ENCODE data around the gene LAMB1. TPM values are rescaled to one million over a fixed set of nuclear protein-coding genes. Genes with fewer than 3 reads are reported as not detected.
"Not testable (repeated sequence)": the region's sequence is repeated elsewhere in the genome, so short reads cannot be mapped to it uniquely, and the experiment has no call there.

The LAMB1 gene
- polyA plus RNA-seq, 6 donors from 2014 or later: 0.82 to 1.1 TPM; not detected in 4

- no peaks in the 10 kb centered on the region for H3K4me1 Mint-ChIP-seq
Measured at GRCh38 chr7:107939573-107940489, 63.1 kb downstream of the LAMB1 start.

DNA sequence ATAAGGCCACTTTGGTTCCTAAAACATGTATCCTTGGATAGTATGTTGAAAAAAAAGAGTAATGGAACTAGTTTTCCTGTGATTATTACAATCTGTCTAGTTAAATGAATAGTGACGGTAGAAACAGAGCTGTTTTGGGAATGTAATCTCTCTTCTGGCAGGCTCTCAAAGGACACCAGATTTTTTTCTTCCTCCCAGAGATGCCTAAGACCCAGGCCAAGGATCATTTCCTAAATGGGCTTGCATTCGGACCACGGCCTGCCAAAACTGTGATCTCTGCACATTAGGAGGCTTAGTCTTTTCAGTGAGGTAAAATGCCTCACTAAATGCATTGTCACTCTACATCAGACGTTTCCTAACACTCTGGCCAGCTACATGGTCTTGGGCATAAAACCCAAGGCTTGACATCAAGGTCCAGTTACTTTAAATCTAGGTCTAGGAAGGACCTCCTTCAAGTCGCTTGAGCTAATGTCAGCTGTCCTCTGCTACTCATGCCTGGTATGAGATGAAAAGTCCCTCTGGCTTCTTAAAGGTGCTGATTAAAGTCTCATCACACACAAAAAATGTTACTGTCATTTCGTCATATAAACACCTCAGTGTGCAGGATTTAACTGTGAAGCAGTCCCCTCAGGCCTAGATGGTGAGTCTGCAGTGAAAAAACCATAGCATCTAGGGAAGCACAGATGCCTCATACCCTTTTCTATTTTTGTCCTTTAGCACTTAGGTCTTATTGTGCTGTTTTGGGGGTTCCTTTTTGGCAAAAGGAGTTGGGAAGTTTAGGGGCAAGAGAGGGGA is 64.3 kb downstream of the LAMB1 start:
- H3K27ac Mint-ChIP-seq: peak overlapping the region in 1 of 6 donors; percentile 56
- H3K36me3 Mint-ChIP-seq: peaks cover 0 to 12% of the 10 kb centered on the region in 2 donors
- ATAC-seq (ENCODE audit: low read depth in 2 of 2): no peak
- H3K4me3 Mint-ChIP-seq: no peak overlapping the region
- H3K27me3 Mint-ChIP-seq: no peaks in the 10 kb centered on the region
- no peaks in the 10 kb centered on the region for H3K9me3 Mint-ChIP-seq
- H3K4me1 Mint-ChIP-seq: no peaks in the 10 kb centered on the region
- DNase-seq: no peak

More at GRCh38 chr7:107939573-107940489, 63.1 kb downstream of the LAMB1 start:
- Mint-ChIP-seq H3K4me3 (no peak overlapping the region), H3K27me3 (no peaks in the 10 kb centered on the region), H3K27ac (no peak overlapping the region), H3K9me3 (no peaks in the 10 kb centered on the region), H3K36me3 (peaks cover 0 to 12% of the 10 kb centered on the region in 2 donors)
- DNase-seq (no peak), ATAC-seq (ENCODE audit: low read depth in 2 of 2) (no peak)

DNA sequence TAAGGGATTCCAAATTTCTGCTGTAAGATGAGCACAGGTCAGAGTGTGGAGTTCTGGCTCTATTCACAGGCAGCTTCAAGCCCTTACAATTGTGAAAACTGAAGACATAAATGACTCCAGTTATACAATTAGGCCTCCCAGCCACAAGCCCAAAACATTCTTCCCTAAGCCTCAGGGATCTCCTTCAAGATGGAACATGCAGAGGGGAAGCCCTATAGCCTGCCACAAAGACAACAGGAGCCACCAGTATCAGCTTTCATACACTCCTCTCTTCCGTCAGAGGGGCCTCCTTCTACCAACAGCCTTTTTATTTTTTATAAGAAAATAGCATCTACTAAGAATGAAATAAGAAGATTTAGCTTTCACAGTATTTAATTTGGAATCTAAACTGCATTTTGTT is 65.4 kb downstream of the LAMB1 start:
- Mint-ChIP-seq H3K36me3 (peaks cover 0 to 12% of the 10 kb centered on the region in 2 donors), H3K9me3 (no peaks in the 10 kb centered on the region), H3K27me3 (no peaks in the 10 kb centered on the region), H3K27ac (no peak overlapping the region), H3K4me1 (no peaks in the 10 kb centered on the region), H3K4me3 (no peak overlapping the region)
- DNase-seq: no peak
- ATAC-seq (ENCODE audit: low read depth in 2 of 2): no peak

DNA sequence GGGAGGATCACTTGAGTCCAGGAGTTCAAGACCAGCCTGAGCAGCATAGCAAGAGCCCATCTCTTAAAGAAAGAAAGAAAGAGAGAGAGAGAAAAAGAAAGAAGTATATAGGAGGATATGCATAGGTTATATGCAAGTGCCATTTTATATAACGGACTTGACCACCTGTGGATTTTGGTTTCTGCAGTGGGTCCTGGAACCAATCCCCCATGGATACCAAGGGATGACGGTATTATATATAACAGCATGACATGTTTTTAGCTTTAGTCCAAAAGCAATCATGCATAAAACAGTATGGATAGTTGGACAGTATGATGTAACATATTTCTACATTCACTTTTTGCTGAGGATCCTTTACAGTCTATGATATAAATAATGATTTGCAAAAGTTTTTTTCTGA is 66.6 kb downstream of the LAMB1 start:
- H3K4me3 Mint-ChIP-seq: no peak overlapping the region
- H3K27ac Mint-ChIP-seq: peak overlapping the region in 1 of 6 donors; percentile 44
- no peak for ATAC-seq (ENCODE audit: low read depth in 2 of 2)
- no peaks in the 10 kb centered on the region for H3K4me1 Mint-ChIP-seq
- no peaks in the 10 kb centered on the region for H3K27me3 Mint-ChIP-seq
- DNase-seq: no peak
- H3K9me3 Mint-ChIP-seq: no peaks in the 10 kb centered on the region
- peaks cover 0 to 7% of the 10 kb centered on the region in 2 donors for H3K36me3 Mint-ChIP-seq

- Mint-ChIP-seq H3K4me1 (no peaks in the 10 kb centered on the region), H3K27me3 (no peaks in the 10 kb centered on the region), H3K36me3 (no peaks in the 10 kb centered on the region), H3K4me3 (no peak overlapping the region), H3K9me3 (no peaks in the 10 kb centered on the region), H3K27ac (peak overlapping the region in 2 of 6 donors; percentile 13 to 86)
- DNase-seq: no peak
- no peak for ATAC-seq (ENCODE audit: low read depth in 2 of 2)
Measured at GRCh38 chr7:107934991-107935770, 67.8 kb downstream of the LAMB1 start.

GRCh38 chr7:107933386-107934013 is 69.5 kb downstream of the LAMB1 start:
- no peaks in the 10 kb centered on the region for H3K27me3 Mint-ChIP-seq
- no peaks in the 10 kb centered on the region for H3K9me3 Mint-ChIP-seq
- no peaks in the 10 kb centered on the region for H3K36me3 Mint-ChIP-seq
- no peak for ATAC-seq (ENCODE audit: low read depth in 2 of 2)
- H3K4me1 Mint-ChIP-seq: no peaks in the 10 kb centered on the region
- no peak overlapping the region for H3K4me3 Mint-ChIP-seq
- DNase-seq: no peak
- H3K27ac Mint-ChIP-seq: peak overlapping the region in 2 of 6 donors; percentile 48 to 73

GRCh38 chr7:107932805-107933204 is 70.2 kb downstream of the LAMB1 start:
- H3K27ac Mint-ChIP-seq: peak overlapping the region in 1 of 6 donors; percentile 10
- no peaks in the 10 kb centered on the region for H3K27me3 Mint-ChIP-seq
- H3K36me3 Mint-ChIP-seq: no peaks in the 10 kb centered on the region
- ATAC-seq (ENCODE audit: low read depth in 2 of 2) (no peak), DNase-seq (no peak)
- no peak overlapping the region for H3K4me3 Mint-ChIP-seq
- no peaks in the 10 kb centered on the region for H3K4me1 Mint-ChIP-seq
- no peaks in the 10 kb centered on the region for H3K9me3 Mint-ChIP-seq

GRCh38 chr7:107931740-107932515 is 71.0 kb downstream of the LAMB1 start:
- Mint-ChIP-seq H3K27me3 (no peaks in the 10 kb centered on the region), H3K9me3 (no peaks in the 10 kb centered on the region), H3K27ac (peak overlapping the region in 2 of 6 donors; percentile 45 to 65), H3K4me3 (no peak overlapping the region), H3K36me3 (no peaks in the 10 kb centered on the region), H3K4me1 (no peaks in the 10 kb centered on the region)
- DNase-seq (no peak), ATAC-seq (ENCODE audit: low read depth in 2 of 2) (no peak)

DNA sequence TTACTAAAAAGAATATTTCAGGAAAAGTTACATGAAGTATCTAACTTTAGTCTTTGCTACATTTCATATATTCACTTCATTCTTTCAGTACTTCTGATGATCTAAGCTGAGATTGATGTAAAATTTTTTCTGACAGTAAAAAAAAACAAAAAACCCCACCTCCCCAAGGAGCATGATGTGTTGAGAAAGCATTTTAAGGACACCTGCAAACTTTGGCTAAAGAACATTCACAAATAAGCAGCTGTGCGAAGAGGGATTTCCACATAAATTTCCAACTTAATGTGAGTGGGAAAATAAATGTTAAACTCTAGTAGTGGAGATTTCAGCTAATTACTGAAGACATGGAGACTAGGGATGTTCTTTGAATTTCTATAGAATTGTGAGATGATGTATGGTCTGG is 76.5 kb downstream of the LAMB1 start:
- DNase-seq (no peak), ATAC-seq (ENCODE audit: low read depth in 2 of 2) (no peak)
- Mint-ChIP-seq H3K27ac (peak overlapping the region in 2 of 6 donors; percentile 4 to 51), H3K36me3 (peaks cover 0 to 18% of the 10 kb centered on the region in 2 donors), H3K27me3 (no peaks in the 10 kb centered on the region), H3K9me3 (no peaks in the 10 kb centered on the region), H3K4me1 (peaks cover 4 to 9% (median 6%) of the 10 kb centered on the region in 3 donors), H3K4me3 (no peak overlapping the region)

GRCh38 chr7:107924841-107925504 is 78.0 kb downstream of the LAMB1 start:
- ATAC-seq (ENCODE audit: low read depth in 2 of 2) (no peak), DNase-seq (no peak)
- H3K4me1 Mint-ChIP-seq: peaks cover 9 to 15% (median 9%) of the 10 kb centered on the region in 3 donors

DNA sequence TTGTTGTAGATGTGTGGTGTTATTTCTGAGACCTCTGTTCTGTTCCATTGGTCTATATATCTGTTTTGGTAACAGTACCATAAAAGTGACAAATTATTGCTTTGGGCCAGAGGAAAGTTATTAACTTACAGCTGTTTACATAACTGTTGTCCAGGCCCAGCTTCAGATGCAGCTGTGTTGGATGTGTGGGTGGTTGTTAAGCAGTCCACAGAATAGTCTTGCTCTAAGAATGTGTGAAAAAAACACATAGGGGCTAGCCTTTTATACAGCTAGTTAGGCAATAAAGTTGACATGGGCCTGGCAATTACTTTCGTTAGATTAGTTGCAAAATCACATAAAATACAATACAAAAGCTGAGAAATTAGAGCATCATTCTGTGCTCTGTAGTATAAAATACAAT is 80.1 kb downstream of the LAMB1 start:
- no peak for ATAC-seq (ENCODE audit: low read depth in 2 of 2)

More at GRCh38 chr7:107924841-107925504, 78.0 kb downstream of the LAMB1 start:
- H3K9me3 Mint-ChIP-seq: no peaks in the 10 kb centered on the region
- H3K27me3 Mint-ChIP-seq: no peaks in the 10 kb centered on the region
- H3K4me3 Mint-ChIP-seq: peak overlapping the region in 1 of 8 donors; percentile 22
- peaks cover 8 to 31% of the 10 kb centered on the region in 2 donors for H3K36me3 Mint-ChIP-seq
- H3K27ac Mint-ChIP-seq: peak overlapping the region in 2 of 6 donors; percentile 1 to 17

GRCh38 chr7:107921826-107922225 is 81.1 kb downstream of the LAMB1 start:
- H3K4me3 Mint-ChIP-seq; H3K9me3 Mint-ChIP-seq; H3K27ac Mint-ChIP-seq; H3K27me3 Mint-ChIP-seq; ATAC-seq (ENCODE audit: low read depth in 2 of 2); DNase-seq: not testable (repeated sequence)
- peaks cover 17 to 46% of the 10 kb centered on the region in 2 donors for H3K36me3 Mint-ChIP-seq
- peaks cover 9 to 19% (median 9%) of the 10 kb centered on the region in 3 donors for H3K4me1 Mint-ChIP-seq

More for the DNA sequence above, 80.1 kb downstream of the LAMB1 start:
- Mint-ChIP-seq H3K9me3 (no peaks in the 10 kb centered on the region), H3K36me3 (peaks cover 16 to 37% of the 10 kb centered on the region in 2 donors), H3K4me1 (peaks cover 9 to 19% (median 9%) of the 10 kb centered on the region in 3 donors), H3K27ac (no peak overlapping the region), H3K4me3 (no peak overlapping the region), H3K27me3 (no peaks in the 10 kb centered on the region)
- DNase-seq: no peak
